LNCAP (cell line): Measurements from ENCODE around the gene ZNF831.

ENCODE experiments used
- CTCF ChIP-seq: fragments of 450-650 bp; IDR thresholded peaks from 2 replicates; pipeline ENCODE4 v1.5.1; 2017; ENCODE audit warnings: mild to moderate bottlenecking

The ZNF831 gene

GRCh38 chr20:59163631-59164530 is at the start of gene ZNF831:
Gene ZNF831, plus strand, starts transcription at chr20:59163821. Its CDS starts 27,199 bp downstream, at chr20:59191020.
- no peak for TF ChIP-seq CTCF

- TF ChIP-seq CTCF = no peak
Measured at GRCh38 chr20:59117526-59117925, 46.1 kb upstream of the ZNF831 start.

GRCh38 chr20:59118855-59119254 is 44.8 kb upstream of the ZNF831 start:
- no peak for TF ChIP-seq CTCF

GRCh38 chr20:59120491-59120890 is 43.1 kb upstream of the ZNF831 start:
- TF ChIP-seq CTCF = no peak

- TF ChIP-seq CTCF = no peak
Measured at GRCh38 chr20:59120919-59121318, 42.7 kb upstream of the ZNF831 start.

GRCh38 chr20:59121714-59122565 is 41.7 kb upstream of the ZNF831 start:
- no peak for TF ChIP-seq CTCF

- no peak for TF ChIP-seq CTCF
Measured at GRCh38 chr20:59122566-59122919, 41.1 kb upstream of the ZNF831 start.
